GM12873 (cell line): Measurements from ENCODE around the gene YIPF1.

Experiments used
- TF ChIP-seq, protein P1 (sequence below): IDR thresholded peaks from 2 replicates; pipeline ENCODE4 v1.5.1; 2012; ENCODE audit warnings: low read depth, mild to moderate bottlenecking, moderate library complexity, low read length, control low read depth; ENCODE audit not compliant: insufficient read depth; ENCODE audit errors: missing control alignments

The YIPF1 gene

GRCh38 chr1:53850082-53850673, 39.4 kb downstream of the YIPF1 start:
- TF ChIP-seq, protein P1, sequence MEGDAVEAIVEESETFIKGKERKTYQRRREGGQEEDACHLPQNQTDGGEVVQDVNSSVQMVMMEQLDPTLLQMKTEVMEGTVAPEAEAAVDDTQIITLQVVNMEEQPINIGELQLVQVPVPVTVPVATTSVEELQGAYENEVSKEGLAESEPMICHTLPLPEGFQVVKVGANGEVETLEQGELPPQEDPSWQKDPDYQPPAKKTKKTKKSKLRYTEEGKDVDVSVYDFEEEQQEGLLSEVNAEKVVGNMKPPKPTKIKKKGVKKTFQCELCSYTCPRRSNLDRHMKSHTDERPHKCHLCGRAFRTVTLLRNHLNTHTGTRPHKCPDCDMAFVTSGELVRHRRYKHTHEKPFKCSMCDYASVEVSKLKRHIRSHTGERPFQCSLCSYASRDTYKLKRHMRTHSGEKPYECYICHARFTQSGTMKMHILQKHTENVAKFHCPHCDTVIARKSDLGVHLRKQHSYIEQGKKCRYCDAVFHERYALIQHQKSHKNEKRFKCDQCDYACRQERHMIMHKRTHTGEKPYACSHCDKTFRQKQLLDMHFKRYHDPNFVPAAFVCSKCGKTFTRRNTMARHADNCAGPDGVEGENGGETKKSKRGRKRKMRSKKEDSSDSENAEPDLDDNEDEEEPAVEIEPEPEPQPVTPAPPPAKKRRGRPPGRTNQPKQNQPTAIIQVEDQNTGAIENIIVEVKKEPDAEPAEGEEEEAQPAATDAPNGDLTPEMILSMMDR, result no peak

DNA sequence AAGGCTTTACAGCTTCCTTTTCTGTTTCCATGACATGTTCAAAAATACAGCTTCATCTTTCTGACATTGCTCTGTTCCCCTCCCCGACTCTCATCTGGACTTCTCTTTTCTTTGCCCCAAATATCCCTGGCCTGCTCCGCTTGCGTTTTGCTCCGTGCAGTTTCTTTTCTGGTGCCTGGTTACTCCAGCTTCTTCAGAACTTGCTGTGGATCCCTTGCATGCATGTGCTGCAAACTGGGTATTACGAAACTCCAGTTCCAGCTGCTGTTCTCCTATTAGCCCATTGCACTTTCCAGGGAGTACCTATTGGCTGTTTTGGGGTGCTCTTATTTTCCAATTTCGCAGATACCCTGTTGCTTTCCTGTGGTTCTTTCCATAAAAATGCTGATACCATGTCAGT, 41.6 kb downstream of the YIPF1 start:
- TF ChIP-seq, protein P1, result no peak

- TF ChIP-seq, protein P1, result no peak
These were observed 47.2 kb downstream of the YIPF1 start for GRCh38 chr1:53842347-53842746.

- TF ChIP-seq, protein P1, result no peak
These were observed 51.0 kb downstream of the YIPF1 start for GRCh38 chr1:53838654-53838974.

GRCh38 chr1:53837924-53838653, 51.5 kb downstream of the YIPF1 start, which contains the start of gene NDC1:
NDC1 (minus strand) TSS chr1:53838296; CDS start chr1:53838261, 35 bp downstream.
- TF ChIP-seq, protein P1, result no peak

- TF ChIP-seq, protein P1, result no peak
These were observed 52.0 kb downstream of the YIPF1 start for GRCh38 chr1:53837646-53837923.

- TF ChIP-seq, protein P1, result no peak
These were observed 54.1 kb downstream of the YIPF1 start for GRCh38 chr1:53835491-53835890.
